K562 (cell line): ENCODE data around the gene TPR. TPM values are rescaled to one million over a fixed set of nuclear protein-coding genes. Genes with fewer than 3 reads are reported as not detected.

Source experiments
- CBX3 ChIP-seq, 2 experiments: IDR thresholded peaks; 1 replicate in 1 of 2; 2 replicates in 1 of 2; pipeline ENCODE4 v1.6.1; 2012; ENCODE audit warnings: inconsistent platforms in 2 of 2, low read length in 2 of 2, borderline replicate concordance in 1 of 2, control low read depth in 1 of 2
- EP300 ChIP-seq: IDR thresholded peaks from 2 replicates; pipeline ENCODE4 v1.6.1; 2012; ENCODE audit warnings: low read length, improper control_type of control experiment
- GABPB1 ChIP-seq: sonication (generic); formaldehyde crosslinking; IDR thresholded peaks from 2 replicates; pipeline ENCODE4 v1.8.0; 2022; ENCODE audit warnings: mild to moderate bottlenecking, missing genetic modification reagents
- MAFG ChIP-seq: fragments of 450-650 bp; conservative IDR thresholded peaks from 2 replicates; pipeline ENCODE4 v1.6.1; 2016; ENCODE audit warnings: missing genetic modification characterization, missing compliant biosample characterization
- MCM2 ChIP-seq: fragments of 450-650 bp; IDR thresholded peaks from 2 replicates; pipeline ENCODE4 v1.6.1; 2017; ENCODE audit warnings: low read depth, mild to moderate bottlenecking
- NFYB ChIP-seq: IDR thresholded peaks from 2 replicates; pipeline ENCODE4 v1.6.1; 2011; ENCODE audit warnings: mild to moderate bottlenecking, moderate library complexity; ENCODE audit not compliant: insufficient read length; ENCODE audit errors: extremely low read depth
- NRF1 ChIP-seq, 2 experiments: fragments of 450-650 bp; IDR thresholded peaks in 1 of 2; conservative IDR thresholded peaks in 1 of 2; 2 replicates each; pipeline ENCODE4 v1.6.1; 2014; ENCODE audit warnings: mild to moderate bottlenecking in 2 of 2
- PHB ChIP-seq: fragments of 250-450 bp; sonication (Bioruptor Pico); IDR thresholded peaks from 2 replicates; pipeline ENCODE4 v1.5.0; 2021
- PHB2 ChIP-seq: fragments of 450-650 bp; IDR thresholded peaks from 2 replicates; pipeline ENCODE4 v1.6.1; 2017; ENCODE audit warnings: low read depth
- PTTG1 ChIP-seq: fragments of 450-650 bp; IDR thresholded peaks from 2 replicates; pipeline ENCODE4 v1.6.1; 2016; ENCODE audit warnings: low read depth, mild to moderate bottlenecking, missing genetic modification characterization, missing compliant biosample characterization
- PYGO2 ChIP-seq: fragments of 450-650 bp; IDR thresholded peaks from 2 replicates; pipeline ENCODE4 v1.6.1; 2016; ENCODE audit warnings: mild to moderate bottlenecking, missing genetic modification characterization, moderate library complexity, missing compliant biosample characterization
- SIRT6 ChIP-seq: IDR thresholded peaks from one replicate; pipeline ENCODE4 v1.6.1; 2012; ENCODE audit warnings: low read depth, mild to moderate bottlenecking, control low read depth, inconsistent platforms, low read length, moderate library complexity
- SMAD1 ChIP-seq: fragments of 150-350 bp; IDR thresholded peaks from 2 replicates; pipeline ENCODE4 v1.6.1; 2014; ENCODE audit warnings: low read length, low read depth; ENCODE audit not compliant: partially characterized antibody
- SRSF7 ChIP-seq: fragments of 200-400 bp; formaldehyde crosslinking; optimal IDR thresholded peaks from 2 replicates; pipeline ENCODE3; 2017; ENCODE audit warnings: mild to moderate bottlenecking, low read depth, low read length
- TEAD2 ChIP-seq: fragments of 450-650 bp; IDR thresholded peaks from 2 replicates; pipeline ENCODE4 v1.6.1; 2016; ENCODE audit warnings: missing genetic modification characterization, control low read depth, missing compliant biosample characterization
- TRIM28 ChIP-seq: fragments of 450-650 bp; IDR thresholded peaks from 2 replicates; pipeline ENCODE4 v1.6.1; 2017
- XRCC3 ChIP-seq: fragments of 450-650 bp; IDR thresholded peaks from 2 replicates; pipeline ENCODE4 v1.6.1; 2017; ENCODE audit warnings: mild to moderate bottlenecking, moderate library complexity
- ZFPM2 ChIP-seq: fragments of 250-450 bp; sonication (Bioruptor Pico); IDR thresholded peaks from 2 replicates; pipeline ENCODE4 v1.5.1; 2022; ENCODE audit warnings: mild to moderate bottlenecking
- ZNF24 ChIP-seq: fragments of 450-650 bp; IDR thresholded peaks from 2 replicates; pipeline ENCODE4 v1.6.1; 2016
- polyA plus RNA-seq, 8 experiments: library from polyadenylated mRNA; depleted of rRNA in 4 of 8; stranded (reverse) in 5 of 8; unstranded in 3 of 8; fragments of >200 nt; fragmentation: Nextera tagmentation in 2 of 8; fragmentation: Illumina TruSeq in 1 of 8; extraction: Ambion mirVana in 2 of 8; extraction: Trizol in 1 of 8; gene quantifications; 2 replicates each; pipeline versions ENCODE4 v1.2.1 to v1.2.3, GENCODE V29; 2011 to 2014; ENCODE audit warnings: inconsistent platforms in 1 of 8, missing spikeins in 1 of 8
- total RNA-seq, 7 experiments: library from RNA; depleted of rRNA in 6 of 7; stranded (reverse); fragments of >200 nt in 6 of 7; fragmentation: Illumina TruSeq in 2 of 7; extraction: Trizol in 2 of 7; gene quantifications; 2 replicates each; pipeline versions ENCODE4 v1.2.1 to v1.2.3, GENCODE V29; 2011 to 2021; ENCODE audit warnings: low replicate concordance in 1 of 7
- TF ChIP-seq, protein P1 (sequence below): fragments of 200-600 bp; sonication (generic); IDR thresholded peaks from one replicate; pipeline ENCODE4 v1.6.1; 2012; ENCODE audit warnings: mild to moderate bottlenecking, low read depth, low read length, inconsistent platforms

The TPR gene
- total and polyA plus RNA-seq, 9 of the 15 experiments (the other 6 are each of a cell fraction or from before 2014, with no cell fraction given): 48.5 to 167 (median 138) TPM

DNA sequence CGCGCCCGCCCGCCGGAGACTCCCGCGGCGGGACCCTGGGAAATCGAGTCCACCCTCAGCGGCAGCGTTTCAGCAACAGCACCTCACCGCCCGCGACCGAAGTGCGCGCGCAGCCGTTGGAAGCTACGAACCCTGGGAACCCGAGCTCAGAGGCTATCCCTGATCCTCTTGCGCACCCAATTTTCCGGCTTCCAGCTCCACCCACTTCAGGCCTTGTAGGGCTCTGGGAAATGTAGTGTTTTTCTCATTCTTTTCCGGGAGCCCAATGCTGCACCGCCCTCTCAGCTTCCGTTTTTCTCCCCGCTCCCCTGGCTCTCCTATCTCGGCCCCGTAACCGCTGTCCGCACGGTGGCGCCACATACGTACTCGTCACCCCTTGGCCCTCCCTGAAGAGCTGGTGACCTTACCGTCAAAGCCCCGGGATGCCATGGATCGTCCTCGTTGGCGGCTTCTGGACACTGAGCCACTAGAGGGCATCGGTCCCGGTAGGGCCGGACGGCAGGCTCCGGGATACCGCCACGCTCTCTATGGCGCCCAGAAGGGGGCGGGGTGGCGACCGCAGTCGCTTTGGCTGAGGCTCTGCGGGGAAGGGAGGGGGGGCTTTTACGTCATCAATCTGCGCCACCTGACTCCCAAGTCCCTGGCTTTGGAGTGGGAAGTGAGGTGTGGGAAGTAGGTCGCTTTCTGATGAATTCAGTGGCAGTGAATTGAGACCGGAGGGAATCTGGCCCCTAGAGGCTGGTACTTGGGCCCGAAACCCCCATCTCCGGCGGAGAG is at the start of gene TPR, which contains the start of gene ODR4 (continued):
- TF ChIP-seq, protein P1, sequence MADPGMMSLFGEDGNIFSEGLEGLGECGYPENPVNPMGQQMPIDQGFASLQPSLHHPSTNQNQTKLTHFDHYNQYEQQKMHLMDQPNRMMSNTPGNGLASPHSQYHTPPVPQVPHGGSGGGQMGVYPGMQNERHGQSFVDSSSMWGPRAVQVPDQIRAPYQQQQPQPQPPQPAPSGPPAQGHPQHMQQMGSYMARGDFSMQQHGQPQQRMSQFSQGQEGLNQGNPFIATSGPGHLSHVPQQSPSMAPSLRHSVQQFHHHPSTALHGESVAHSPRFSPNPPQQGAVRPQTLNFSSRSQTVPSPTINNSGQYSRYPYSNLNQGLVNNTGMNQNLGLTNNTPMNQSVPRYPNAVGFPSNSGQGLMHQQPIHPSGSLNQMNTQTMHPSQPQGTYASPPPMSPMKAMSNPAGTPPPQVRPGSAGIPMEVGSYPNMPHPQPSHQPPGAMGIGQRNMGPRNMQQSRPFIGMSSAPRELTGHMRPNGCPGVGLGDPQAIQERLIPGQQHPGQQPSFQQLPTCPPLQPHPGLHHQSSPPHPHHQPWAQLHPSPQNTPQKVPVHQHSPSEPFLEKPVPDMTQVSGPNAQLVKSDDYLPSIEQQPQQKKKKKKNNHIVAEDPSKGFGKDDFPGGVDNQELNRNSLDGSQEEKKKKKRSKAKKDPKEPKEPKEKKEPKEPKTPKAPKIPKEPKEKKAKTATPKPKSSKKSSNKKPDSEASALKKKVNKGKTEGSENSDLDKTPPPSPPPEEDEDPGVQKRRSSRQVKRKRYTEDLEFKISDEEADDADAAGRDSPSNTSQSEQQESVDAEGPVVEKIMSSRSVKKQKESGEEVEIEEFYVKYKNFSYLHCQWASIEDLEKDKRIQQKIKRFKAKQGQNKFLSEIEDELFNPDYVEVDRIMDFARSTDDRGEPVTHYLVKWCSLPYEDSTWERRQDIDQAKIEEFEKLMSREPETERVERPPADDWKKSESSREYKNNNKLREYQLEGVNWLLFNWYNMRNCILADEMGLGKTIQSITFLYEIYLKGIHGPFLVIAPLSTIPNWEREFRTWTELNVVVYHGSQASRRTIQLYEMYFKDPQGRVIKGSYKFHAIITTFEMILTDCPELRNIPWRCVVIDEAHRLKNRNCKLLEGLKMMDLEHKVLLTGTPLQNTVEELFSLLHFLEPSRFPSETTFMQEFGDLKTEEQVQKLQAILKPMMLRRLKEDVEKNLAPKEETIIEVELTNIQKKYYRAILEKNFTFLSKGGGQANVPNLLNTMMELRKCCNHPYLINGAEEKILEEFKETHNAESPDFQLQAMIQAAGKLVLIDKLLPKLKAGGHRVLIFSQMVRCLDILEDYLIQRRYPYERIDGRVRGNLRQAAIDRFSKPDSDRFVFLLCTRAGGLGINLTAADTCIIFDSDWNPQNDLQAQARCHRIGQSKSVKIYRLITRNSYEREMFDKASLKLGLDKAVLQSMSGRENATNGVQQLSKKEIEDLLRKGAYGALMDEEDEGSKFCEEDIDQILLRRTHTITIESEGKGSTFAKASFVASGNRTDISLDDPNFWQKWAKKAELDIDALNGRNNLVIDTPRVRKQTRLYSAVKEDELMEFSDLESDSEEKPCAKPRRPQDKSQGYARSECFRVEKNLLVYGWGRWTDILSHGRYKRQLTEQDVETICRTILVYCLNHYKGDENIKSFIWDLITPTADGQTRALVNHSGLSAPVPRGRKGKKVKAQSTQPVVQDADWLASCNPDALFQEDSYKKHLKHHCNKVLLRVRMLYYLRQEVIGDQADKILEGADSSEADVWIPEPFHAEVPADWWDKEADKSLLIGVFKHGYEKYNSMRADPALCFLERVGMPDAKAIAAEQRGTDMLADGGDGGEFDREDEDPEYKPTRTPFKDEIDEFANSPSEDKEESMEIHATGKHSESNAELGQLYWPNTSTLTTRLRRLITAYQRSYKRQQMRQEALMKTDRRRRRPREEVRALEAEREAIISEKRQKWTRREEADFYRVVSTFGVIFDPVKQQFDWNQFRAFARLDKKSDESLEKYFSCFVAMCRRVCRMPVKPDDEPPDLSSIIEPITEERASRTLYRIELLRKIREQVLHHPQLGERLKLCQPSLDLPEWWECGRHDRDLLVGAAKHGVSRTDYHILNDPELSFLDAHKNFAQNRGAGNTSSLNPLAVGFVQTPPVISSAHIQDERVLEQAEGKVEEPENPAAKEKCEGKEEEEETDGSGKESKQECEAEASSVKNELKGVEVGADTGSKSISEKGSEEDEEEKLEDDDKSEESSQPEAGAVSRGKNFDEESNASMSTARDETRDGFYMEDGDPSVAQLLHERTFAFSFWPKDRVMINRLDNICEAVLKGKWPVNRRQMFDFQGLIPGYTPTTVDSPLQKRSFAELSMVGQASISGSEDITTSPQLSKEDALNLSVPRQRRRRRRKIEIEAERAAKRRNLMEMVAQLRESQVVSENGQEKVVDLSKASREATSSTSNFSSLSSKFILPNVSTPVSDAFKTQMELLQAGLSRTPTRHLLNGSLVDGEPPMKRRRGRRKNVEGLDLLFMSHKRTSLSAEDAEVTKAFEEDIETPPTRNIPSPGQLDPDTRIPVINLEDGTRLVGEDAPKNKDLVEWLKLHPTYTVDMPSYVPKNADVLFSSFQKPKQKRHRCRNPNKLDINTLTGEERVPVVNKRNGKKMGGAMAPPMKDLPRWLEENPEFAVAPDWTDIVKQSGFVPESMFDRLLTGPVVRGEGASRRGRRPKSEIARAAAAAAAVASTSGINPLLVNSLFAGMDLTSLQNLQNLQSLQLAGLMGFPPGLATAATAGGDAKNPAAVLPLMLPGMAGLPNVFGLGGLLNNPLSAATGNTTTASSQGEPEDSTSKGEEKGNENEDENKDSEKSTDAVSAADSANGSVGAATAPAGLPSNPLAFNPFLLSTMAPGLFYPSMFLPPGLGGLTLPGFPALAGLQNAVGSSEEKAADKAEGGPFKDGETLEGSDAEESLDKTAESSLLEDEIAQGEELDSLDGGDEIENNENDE: peak; percentile 58
- TF ChIP-seq GABPB1 (CRISPR knock-in tag) (peak; percentile 94), PYGO2 (tag) (no peak), TRIM28 (peak; percentile 82), ZNF24 (peak; percentile 83), SIRT6 (no peak), SMAD1 (peak; percentile 70), PHB2 (no peak), MAFG (tag) (no peak), PTTG1 (tag) (no peak), EP300 (peak; percentile 54), PHB (CRISPR knock-in tag) (no peak), NFYB (no peak), CBX3 (IDR thresholded peaks at IDR 0.05; ENCODE audit: borderline replicate concordance in 1 of 2, low read length in 2 of 2) (peak in 1 of 2 experiments; percentile 86; a peak in 2 of 3 replicates), TEAD2 (tag) (no peak), NRF1 (conservative IDR thresholded peaks at IDR 0.05 in 1 of 2, IDR thresholded peaks at IDR 0.05 in 1 of 2) (peak; percentile 97), ZFPM2 (no peak), SRSF7 (no peak), XRCC3 (no peak), MCM2 (no peak)
